Panc1 (cell line): ENCODE measurements around the gene BIVM.
"Not testable (repeated sequence)": the region's sequence is repeated elsewhere in the genome, so short reads cannot be mapped to it uniquely, and the experiment has no call there.

ENCODE experiments used
- SIN3A ChIP-seq: IDR thresholded peaks from 2 replicates; pipeline ENCODE4 v1.6.1; 2012; ENCODE audit warnings: low read depth, mild to moderate bottlenecking, low read length, moderate library complexity, borderline replicate concordance; ENCODE audit not compliant: insufficient read depth
- TCF7L2 ChIP-seq: IDR thresholded peaks from 2 replicates; pipeline ENCODE4 v1.6.1; 2011; ENCODE audit warnings: mild to moderate bottlenecking, low read depth, low read length, inconsistent platforms
- TF ChIP-seq, protein P1 (sequence below): fragments of 450-650 bp; IDR thresholded peaks from 2 replicates; pipeline ENCODE4 v1.5.1; 2017; ENCODE audit warnings: mild to moderate bottlenecking

DNA sequence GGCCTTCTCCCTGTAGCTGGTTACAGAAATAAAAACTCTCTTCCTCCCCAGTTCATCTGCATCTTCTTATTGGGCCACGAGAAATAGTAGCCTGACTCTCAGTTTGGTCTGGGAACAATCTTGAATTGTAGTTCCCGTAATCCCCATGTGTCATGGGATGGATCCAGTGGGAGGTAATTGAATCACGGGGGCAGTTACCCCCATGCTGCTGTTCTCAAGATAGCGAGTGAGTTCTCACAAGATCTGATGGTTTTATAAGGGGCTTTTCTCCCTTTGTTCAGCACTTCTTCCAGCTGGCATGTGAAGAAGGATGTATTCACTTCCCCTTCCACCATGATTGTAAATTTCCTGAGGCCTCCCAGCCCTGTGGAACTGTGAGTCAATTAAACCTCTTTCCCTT lies 18.3 kb upstream of the BIVM start:
- TF ChIP-seq, protein P1, sequence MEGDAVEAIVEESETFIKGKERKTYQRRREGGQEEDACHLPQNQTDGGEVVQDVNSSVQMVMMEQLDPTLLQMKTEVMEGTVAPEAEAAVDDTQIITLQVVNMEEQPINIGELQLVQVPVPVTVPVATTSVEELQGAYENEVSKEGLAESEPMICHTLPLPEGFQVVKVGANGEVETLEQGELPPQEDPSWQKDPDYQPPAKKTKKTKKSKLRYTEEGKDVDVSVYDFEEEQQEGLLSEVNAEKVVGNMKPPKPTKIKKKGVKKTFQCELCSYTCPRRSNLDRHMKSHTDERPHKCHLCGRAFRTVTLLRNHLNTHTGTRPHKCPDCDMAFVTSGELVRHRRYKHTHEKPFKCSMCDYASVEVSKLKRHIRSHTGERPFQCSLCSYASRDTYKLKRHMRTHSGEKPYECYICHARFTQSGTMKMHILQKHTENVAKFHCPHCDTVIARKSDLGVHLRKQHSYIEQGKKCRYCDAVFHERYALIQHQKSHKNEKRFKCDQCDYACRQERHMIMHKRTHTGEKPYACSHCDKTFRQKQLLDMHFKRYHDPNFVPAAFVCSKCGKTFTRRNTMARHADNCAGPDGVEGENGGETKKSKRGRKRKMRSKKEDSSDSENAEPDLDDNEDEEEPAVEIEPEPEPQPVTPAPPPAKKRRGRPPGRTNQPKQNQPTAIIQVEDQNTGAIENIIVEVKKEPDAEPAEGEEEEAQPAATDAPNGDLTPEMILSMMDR, result not testable (repeated sequence)
- not testable (repeated sequence) for TF ChIP-seq SIN3A, TCF7L2
